ENCODE measurements around the gene KCNJ4.
"Not testable (repeated sequence)": the region's sequence is repeated elsewhere in the genome, so short reads cannot be mapped to it uniquely, and the experiment has no call there.

Gene KCNJ4

GRCh38 chr22:38470179-38470578 lies 15.2 kb upstream of the KCNJ4 start:
- not testable (repeated sequence) for DNase-seq

- no peak for DNase-seq
Measured at GRCh38 chr22:38469306-38469781, 14.3 kb upstream of the KCNJ4 start.

- DNase-seq: peak; percentile 45
Measured at GRCh38 chr22:38468443-38469305, 13.7 kb upstream of the KCNJ4 start.

- DNase-seq: peak; percentile 80
Measured at GRCh38 chr22:38467904-38468442, 13.0 kb upstream of the KCNJ4 start, which contains the start of gene KDELR3. Gene KDELR3 (plus strand): TSS chr22:38468096. CDS start chr22:38468234, 138 bp downstream.

GRCh38 chr22:38467438-38467903 lies 12.5 kb upstream of the KCNJ4 start:
- DNase-seq: no peak

GRCh38 chr22:38465673-38466490 lies 10.9 kb upstream of the KCNJ4 start:
- peak; percentile 68 for DNase-seq

GRCh38 chr22:38464992-38465672 lies 10.1 kb upstream of the KCNJ4 start:
- no peak for DNase-seq

GRCh38 chr22:38462960-38463784 lies 8.2 kb upstream of the KCNJ4 start:
- DNase-seq: no peak

GRCh38 chr22:38461414-38462081 lies 6.5 kb upstream of the KCNJ4 start:
- DNase-seq: peak; percentile 78

GRCh38 chr22:38461057-38461413 lies 6.0 kb upstream of the KCNJ4 start:
- DNase-seq: no peak

- no peak for DNase-seq
Measured at GRCh38 chr22:38460426-38460840, 5.4 kb upstream of the KCNJ4 start.

- no peak for DNase-seq
Measured at GRCh38 chr22:38456841-38457699, 2.1 kb upstream of the KCNJ4 start.

- no peak for DNase-seq
Measured at GRCh38 chr22:38456272-38456835, 1.4 kb upstream of the KCNJ4 start.

GRCh38 chr22:38455530-38456271 lies 702 bp upstream of the KCNJ4 start:
- peak; percentile 30 for DNase-seq

GRCh38 chr22:38454353-38455075 lies 485 bp downstream of the KCNJ4 start:
- DNase-seq: no peak

- DNase-seq: no peak
Measured at GRCh38 chr22:38453996-38454352, 1.0 kb downstream of the KCNJ4 start.

GRCh38 chr22:38453066-38453672 lies 1.8 kb downstream of the KCNJ4 start:
- DNase-seq: no peak

All from fibroblast of skin of right quadriceps (primary cell).